GM10266 (cell line): Measurements from ENCODE around the gene DUSP11.
"Not testable (repeated sequence)": the region's sequence is repeated elsewhere in the genome, so short reads cannot be mapped to it uniquely, and the experiment has no call there.

Source experiments
- DNase-seq: peaks from one replicate; pipeline ENCODE4 v3.0.0; 2012; ENCODE audit errors: extremely low spot score
- CTCF ChIP-seq: IDR thresholded peaks from 2 replicates; pipeline ENCODE4 v1.5.1; 2012; ENCODE audit warnings: mild to moderate bottlenecking, low read depth; ENCODE audit not compliant: control insufficient read depth, insufficient read depth; ENCODE audit errors: missing control alignments

DUSP11 gene

DNA sequence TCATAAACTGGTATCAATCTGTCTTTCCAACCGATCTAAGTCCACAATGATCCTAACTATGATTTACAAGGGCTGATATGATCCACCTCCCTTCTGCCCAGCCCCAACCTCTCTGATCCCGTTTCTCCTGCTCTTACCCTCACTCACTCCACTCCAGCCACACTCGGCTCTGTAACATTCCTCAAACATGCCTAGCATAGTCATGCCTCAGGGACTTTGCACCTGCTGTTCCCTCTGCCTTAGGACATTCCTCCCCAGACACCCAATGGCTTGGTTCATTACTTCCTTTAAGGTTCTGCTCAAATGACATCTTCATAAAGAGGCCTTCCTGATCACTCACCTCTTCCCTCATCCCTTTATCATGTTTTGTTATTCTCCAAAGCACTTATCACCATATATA, 9.2 kb downstream of the DUSP11 start:
- no peak for DNase-seq
- no peak for TF ChIP-seq CTCF

- TF ChIP-seq CTCF: no peak
- DNase-seq: no peak
Observed at GRCh38 chr2:73766994-73767393, 12.9 kb downstream of the DUSP11 start.

DNA sequence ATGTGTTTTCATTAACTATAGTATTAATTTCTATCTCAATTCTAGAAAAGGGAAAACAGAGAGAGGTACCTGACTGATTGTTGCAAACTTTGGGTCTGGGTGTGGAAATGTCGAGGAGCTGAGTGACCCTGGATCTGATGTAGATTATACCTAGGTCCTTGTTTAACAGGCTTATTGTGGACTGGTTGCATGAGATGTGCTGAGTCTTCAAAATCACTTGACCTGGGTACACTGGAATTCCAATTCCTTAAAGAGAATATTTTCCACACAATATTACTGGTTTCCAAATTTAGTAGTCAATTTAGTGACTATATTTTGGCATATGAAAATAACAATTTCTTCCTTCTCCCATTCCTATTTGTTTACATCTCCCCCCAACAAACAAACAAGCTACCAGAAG, 13.6 kb downstream of the DUSP11 start:
- no peak for TF ChIP-seq CTCF

GRCh38 chr2:73764945-73765344, 15.0 kb downstream of the DUSP11 start:
- no peak for DNase-seq
- TF ChIP-seq CTCF: no peak

More for the DNA sequence above, 13.6 kb downstream of the DUSP11 start:
- no peak for DNase-seq

GRCh38 chr2:73762571-73762970, 17.3 kb downstream of the DUSP11 start:
- no peak for DNase-seq

DNA sequence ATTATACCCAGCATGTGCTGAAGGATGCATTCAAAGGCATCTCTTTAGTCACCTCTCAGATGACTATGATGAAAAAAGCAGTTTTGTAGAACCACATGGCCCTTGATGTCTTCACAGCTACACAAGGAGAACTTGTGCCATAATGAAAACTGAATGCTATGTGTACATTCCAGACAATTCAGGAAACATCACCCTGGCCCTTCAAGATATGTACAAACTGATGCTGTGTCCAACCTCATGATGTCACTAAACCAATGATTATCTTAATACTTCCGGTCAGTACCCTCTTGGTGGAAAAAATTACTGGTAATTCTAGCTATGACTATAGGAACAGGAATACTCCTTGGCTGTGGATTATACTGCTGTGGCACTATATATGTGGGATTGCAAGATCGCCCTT, 20.0 kb downstream of the DUSP11 start:
- no peak for TF ChIP-seq CTCF
- no peak for DNase-seq

More at GRCh38 chr2:73762571-73762970, 17.3 kb downstream of the DUSP11 start:
- no peak for TF ChIP-seq CTCF

DNA sequence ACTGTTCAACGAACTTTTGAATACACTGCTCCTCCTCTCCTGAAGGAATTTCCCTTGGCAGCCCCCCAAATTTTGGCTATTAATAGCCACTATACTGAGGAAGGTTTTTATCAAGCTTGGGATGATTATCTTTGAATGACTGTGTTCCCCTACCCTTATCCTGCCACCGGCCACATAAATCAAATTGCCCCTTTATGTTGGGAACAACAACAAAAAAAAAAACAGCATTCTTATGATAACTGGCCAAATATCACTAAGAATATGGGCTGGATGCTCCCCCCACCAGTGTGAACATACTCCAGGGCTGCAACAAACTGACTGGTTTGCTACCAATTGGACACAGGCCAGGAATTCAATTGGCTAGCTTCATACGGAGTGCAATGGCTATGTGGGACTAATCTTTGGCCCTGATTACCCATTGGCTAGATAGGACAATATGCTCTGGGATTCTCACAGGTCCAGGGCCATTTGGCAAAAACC, 20.6 kb downstream of the DUSP11 start:
- TF ChIP-seq CTCF: no peak
- no peak for DNase-seq

GRCh38 chr2:73754332-73754731, 25.6 kb downstream of the DUSP11 start:
- DNase-seq: not testable (repeated sequence)
